HG02943 (cell line): ENCODE results near the gene CIPC.

Experiments used
- ATAC-seq: cut with Tn5 transposase; IDR thresholded peaks from one replicate; pipeline ENCODE4 v1.9.1; 2021; ENCODE audit warnings: mild to moderate bottlenecking, low read depth, moderate library complexity; ENCODE audit not compliant: unreplicated experiment

CIPC gene

GRCh38 chr14:77123381-77124325 lies 25.6 kb downstream of the CIPC start:
- ATAC-seq = no peak

- ATAC-seq = no peak
These were observed 26.6 kb downstream of the CIPC start for GRCh38 chr14:77124345-77125280.

GRCh38 chr14:77125281-77125801 lies 27.3 kb downstream of the CIPC start:
- no peak for ATAC-seq

GRCh38 chr14:77125823-77126325 lies 27.8 kb downstream of the CIPC start:
- ATAC-seq = no peak

- ATAC-seq = no peak
These were observed 28.5 kb downstream of the CIPC start for GRCh38 chr14:77126461-77126990.

GRCh38 chr14:77128414-77128891 lies 30.4 kb downstream of the CIPC start:
- ATAC-seq = no peak

- no peak for ATAC-seq
These were observed 32.3 kb downstream of the CIPC start for GRCh38 chr14:77130386-77130785.

- no peak for ATAC-seq
These were observed 33.1 kb downstream of the CIPC start for GRCh38 chr14:77131206-77131605.

- ATAC-seq = no peak
These were observed 33.9 kb downstream of the CIPC start for GRCh38 chr14:77131871-77132486.

- no peak for ATAC-seq
These were observed 35.8 kb downstream of the CIPC start for GRCh38 chr14:77133720-77134338.

- no peak for ATAC-seq
These were observed 41.0 kb downstream of the CIPC start for GRCh38 chr14:77139022-77139421.

GRCh38 chr14:77139540-77140358 lies 41.7 kb downstream of the CIPC start:
- ATAC-seq = no peak

- no peak for ATAC-seq
These were observed 42.5 kb downstream of the CIPC start for GRCh38 chr14:77140359-77141213.

GRCh38 chr14:77141214-77142004 lies 43.4 kb downstream of the CIPC start, which contains the start of gene ZDHHC22:
Gene ZDHHC22 (minus strand): TSS chr14:77141791. CDS start chr14:77139738, 2,053 bp downstream.
- ATAC-seq = no peak

GRCh38 chr14:77142005-77142800 lies 44.1 kb downstream of the CIPC start:
- no peak for ATAC-seq

GRCh38 chr14:77143071-77143470 lies 45.0 kb downstream of the CIPC start:
- ATAC-seq = no peak
